Measurements from ENCODE around the gene ZBTB39.
A peak's percentile ranks its signal among the peaks of the same experiment; 100 is the strongest.

Gene ZBTB39

GRCh38 chr12:57001448-57001906, 4.9 kb downstream of the ZBTB39 start:
- TF ChIP-seq CTCF (IDR thresholded peaks at IDR 0.05; ENCODE audit: low read depth, low read length, missing control alignments), result peak; percentile 64
- no peak for DNase-seq (ENCODE audit: low read depth)
- H3K4me3 ChIP-seq (ENCODE audit: low read depth, low read length), result no peak overlapping the region
- in situ Hi-C loops (cut with HindIII; ENCODE audit: low sequenced_read_pairs), result no loop called here

GRCh38 chr12:57000393-57000792, 6.0 kb downstream of the ZBTB39 start:
- no peak for TF ChIP-seq CTCF (IDR thresholded peaks at IDR 0.05; ENCODE audit: low read depth, low read length, missing control alignments)
- DNase-seq (ENCODE audit: low read depth), result no peak
- in situ Hi-C loops (cut with HindIII; ENCODE audit: low sequenced_read_pairs), result no loop called here
- no peak overlapping the region for H3K4me3 ChIP-seq (ENCODE audit: low read depth, low read length)

- DNase-seq (ENCODE audit: low read depth), result no peak
These were observed 6.9 kb downstream of the ZBTB39 start for GRCh38 chr12:56999456-56999855.

GRCh38 chr12:56998981-56999380, 7.4 kb downstream of the ZBTB39 start:
- H3K4me3 ChIP-seq (ENCODE audit: low read depth, low read length), result no peak overlapping the region
- DNase-seq (ENCODE audit: low read depth), result no peak
- in situ Hi-C loops (cut with HindIII; ENCODE audit: low sequenced_read_pairs), result no loop called here
- no peak for TF ChIP-seq CTCF (IDR thresholded peaks at IDR 0.05; ENCODE audit: low read depth, low read length, missing control alignments)

More at GRCh38 chr12:56999456-56999855, 6.9 kb downstream of the ZBTB39 start:
- in situ Hi-C loops (cut with HindIII; ENCODE audit: low sequenced_read_pairs), result no loop called here
- H3K4me3 ChIP-seq (ENCODE audit: low read depth, low read length), result no peak overlapping the region
- TF ChIP-seq CTCF (IDR thresholded peaks at IDR 0.05; ENCODE audit: low read depth, low read length, missing control alignments), result no peak

GRCh38 chr12:56998316-56998715, 8.0 kb downstream of the ZBTB39 start:
- no peak overlapping the region for H3K4me3 ChIP-seq (ENCODE audit: low read depth, low read length)
- TF ChIP-seq CTCF (IDR thresholded peaks at IDR 0.05; ENCODE audit: low read depth, low read length, missing control alignments), result no peak
- DNase-seq (ENCODE audit: low read depth), result no peak
- in situ Hi-C loops (cut with HindIII; ENCODE audit: low sequenced_read_pairs), result no loop called here

- in situ Hi-C loops (cut with HindIII; ENCODE audit: low sequenced_read_pairs), result no loop called here
- TF ChIP-seq CTCF (IDR thresholded peaks at IDR 0.05; ENCODE audit: low read depth, low read length, missing control alignments), result no peak
- no peak for DNase-seq (ENCODE audit: low read depth)
These were observed 9.4 kb downstream of the ZBTB39 start for GRCh38 chr12:56996793-56997545.

More at GRCh38 chr12:56996793-56997545, 9.4 kb downstream of the ZBTB39 start:
- no peak overlapping the region for H3K4me3 ChIP-seq (ENCODE audit: low read depth, low read length)
